HepG2 (cell line): ENCODE data around the gene SIK2.

Source experiments
- BRCA1 ChIP-seq: sonication (generic); formaldehyde crosslinking; IDR thresholded peaks from 2 replicates; pipeline ENCODE4 v1.4.0; 2020; ENCODE audit warnings: missing genetic modification reagents
- NR2F6 ChIP-seq, 2 experiments: IDR thresholded peaks; 2 replicates each; pipeline ENCODE4 v1.6.1; 2016; ENCODE audit warnings: antibody characterized with exemption in 1 of 2, mild to moderate bottlenecking in 1 of 2
- POLR2G ChIP-seq: fragments of 200-400 bp; formaldehyde crosslinking; IDR thresholded peaks from 2 replicates; pipeline ENCODE4 v1.6.1; 2018; ENCODE audit warnings: mild to moderate bottlenecking, low read depth, low read length, moderate library complexity
- PTBP1 ChIP-seq: fragments of 200-400 bp; formaldehyde crosslinking; IDR thresholded peaks from 2 replicates; pipeline ENCODE4 v1.6.1; 2018; ENCODE audit warnings: low read length, low read depth; ENCODE audit not compliant: poor library complexity, severe bottlenecking
- RAD21 ChIP-seq: fragments of 450-650 bp; formaldehyde crosslinking; IDR thresholded peaks from 2 replicates; pipeline ENCODE4 v1.5.0; 2020; ENCODE audit warnings: mild to moderate bottlenecking
- ZBTB7A ChIP-seq: sonication (generic); formaldehyde crosslinking; IDR thresholded peaks from 2 replicates; pipeline ENCODE4 v1.8.0; 2022; ENCODE audit warnings: mild to moderate bottlenecking, missing genetic modification reagents
- ZFX ChIP-seq: sonication (generic); formaldehyde crosslinking; IDR thresholded peaks from 2 replicates; pipeline ENCODE4 v1.4.0; 2020; ENCODE audit warnings: mild to moderate bottlenecking, low read depth, missing genetic modification reagents, moderate library complexity
- ZNF550 ChIP-seq: sonication (generic); formaldehyde crosslinking; IDR thresholded peaks from 2 replicates; pipeline ENCODE4 v1.4.0; 2020; ENCODE audit warnings: mild to moderate bottlenecking, missing genetic modification reagents, borderline replicate concordance
- TF ChIP-seq, protein P1 (sequence below): sonication (generic); formaldehyde crosslinking; IDR thresholded peaks from 2 replicates; pipeline ENCODE4 v1.5.0; 2020; ENCODE audit warnings: mild to moderate bottlenecking, missing genetic modification reagents, moderate library complexity
- TF ChIP-seq, protein P2 (sequence below): sonication (generic); formaldehyde crosslinking; IDR thresholded peaks from 2 replicates; pipeline ENCODE4 v1.4.0; 2020; ENCODE audit warnings: missing genetic modification reagents
- TF ChIP-seq, protein P3 (sequence below): sonication (generic); formaldehyde crosslinking; IDR thresholded peaks from 2 replicates; pipeline ENCODE4 v1.4.0; 2020; ENCODE audit warnings: missing genetic modification reagents, borderline replicate concordance
- TF ChIP-seq, protein P4 (sequence below): IDR thresholded peaks from 2 replicates; pipeline ENCODE4 v1.6.1; 2016
- TF ChIP-seq, protein P5 (sequence below): IDR thresholded peaks from 2 replicates; pipeline ENCODE4 v1.6.1; 2016; ENCODE audit warnings: mild to moderate bottlenecking

DNA sequence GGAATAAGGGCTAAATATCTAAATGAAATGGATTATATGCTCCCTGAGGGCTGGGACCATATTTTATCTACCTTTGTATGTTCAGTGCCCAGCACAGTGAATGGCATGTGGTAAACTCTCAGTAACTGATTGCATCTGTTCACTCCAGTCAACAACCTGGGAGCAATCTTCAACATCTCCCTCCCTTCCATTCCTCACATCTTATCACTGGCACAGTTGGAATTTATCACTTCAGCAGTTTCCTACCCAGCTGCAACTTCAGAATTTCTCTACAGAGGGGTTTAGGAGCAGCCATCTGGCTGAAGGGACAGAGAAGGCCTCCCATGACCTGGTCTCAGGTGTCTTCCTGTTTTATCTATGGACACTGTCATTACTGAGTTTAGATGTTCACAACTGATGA, 9.8 kb upstream of the SIK2 start:
- no peak for TF ChIP-seq RAD21 (CRISPR knock-in tag)
- TF ChIP-seq, protein P1, sequence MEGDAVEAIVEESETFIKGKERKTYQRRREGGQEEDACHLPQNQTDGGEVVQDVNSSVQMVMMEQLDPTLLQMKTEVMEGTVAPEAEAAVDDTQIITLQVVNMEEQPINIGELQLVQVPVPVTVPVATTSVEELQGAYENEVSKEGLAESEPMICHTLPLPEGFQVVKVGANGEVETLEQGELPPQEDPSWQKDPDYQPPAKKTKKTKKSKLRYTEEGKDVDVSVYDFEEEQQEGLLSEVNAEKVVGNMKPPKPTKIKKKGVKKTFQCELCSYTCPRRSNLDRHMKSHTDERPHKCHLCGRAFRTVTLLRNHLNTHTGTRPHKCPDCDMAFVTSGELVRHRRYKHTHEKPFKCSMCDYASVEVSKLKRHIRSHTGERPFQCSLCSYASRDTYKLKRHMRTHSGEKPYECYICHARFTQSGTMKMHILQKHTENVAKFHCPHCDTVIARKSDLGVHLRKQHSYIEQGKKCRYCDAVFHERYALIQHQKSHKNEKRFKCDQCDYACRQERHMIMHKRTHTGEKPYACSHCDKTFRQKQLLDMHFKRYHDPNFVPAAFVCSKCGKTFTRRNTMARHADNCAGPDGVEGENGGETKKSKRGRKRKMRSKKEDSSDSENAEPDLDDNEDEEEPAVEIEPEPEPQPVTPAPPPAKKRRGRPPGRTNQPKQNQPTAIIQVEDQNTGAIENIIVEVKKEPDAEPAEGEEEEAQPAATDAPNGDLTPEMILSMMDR (CRISPR knock-in tag): no peak
- no peak for TF ChIP-seq ZNF550
- TF ChIP-seq, protein P2, sequence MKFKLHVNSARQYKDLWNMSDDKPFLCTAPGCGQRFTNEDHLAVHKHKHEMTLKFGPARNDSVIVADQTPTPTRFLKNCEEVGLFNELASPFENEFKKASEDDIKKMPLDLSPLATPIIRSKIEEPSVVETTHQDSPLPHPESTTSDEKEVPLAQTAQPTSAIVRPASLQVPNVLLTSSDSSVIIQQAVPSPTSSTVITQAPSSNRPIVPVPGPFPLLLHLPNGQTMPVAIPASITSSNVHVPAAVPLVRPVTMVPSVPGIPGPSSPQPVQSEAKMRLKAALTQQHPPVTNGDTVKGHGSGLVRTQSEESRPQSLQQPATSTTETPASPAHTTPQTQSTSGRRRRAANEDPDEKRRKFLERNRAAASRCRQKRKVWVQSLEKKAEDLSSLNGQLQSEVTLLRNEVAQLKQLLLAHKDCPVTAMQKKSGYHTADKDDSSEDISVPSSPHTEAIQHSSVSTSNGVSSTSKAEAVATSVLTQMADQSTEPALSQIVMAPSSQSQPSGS (CRISPR knock-in tag): no peak
- TF ChIP-seq ZBTB7A (CRISPR knock-in tag): no peak
- TF ChIP-seq BRCA1 (CRISPR knock-in tag): no peak
- TF ChIP-seq POLR2G: no peak
- no peak for TF ChIP-seq ZFX (CRISPR knock-in tag)
- no peak for TF ChIP-seq PTBP1
- TF ChIP-seq, protein P3, sequence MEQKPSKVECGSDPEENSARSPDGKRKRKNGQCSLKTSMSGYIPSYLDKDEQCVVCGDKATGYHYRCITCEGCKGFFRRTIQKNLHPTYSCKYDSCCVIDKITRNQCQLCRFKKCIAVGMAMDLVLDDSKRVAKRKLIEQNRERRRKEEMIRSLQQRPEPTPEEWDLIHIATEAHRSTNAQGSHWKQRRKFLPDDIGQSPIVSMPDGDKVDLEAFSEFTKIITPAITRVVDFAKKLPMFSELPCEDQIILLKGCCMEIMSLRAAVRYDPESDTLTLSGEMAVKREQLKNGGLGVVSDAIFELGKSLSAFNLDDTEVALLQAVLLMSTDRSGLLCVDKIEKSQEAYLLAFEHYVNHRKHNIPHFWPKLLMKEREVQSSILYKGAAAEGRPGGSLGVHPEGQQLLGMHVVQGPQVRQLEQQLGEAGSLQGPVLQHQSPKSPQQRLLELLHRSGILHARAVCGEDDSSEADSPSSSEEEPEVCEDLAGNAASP (CRISPR knock-in tag): no peak
- TF ChIP-seq, protein P4, sequence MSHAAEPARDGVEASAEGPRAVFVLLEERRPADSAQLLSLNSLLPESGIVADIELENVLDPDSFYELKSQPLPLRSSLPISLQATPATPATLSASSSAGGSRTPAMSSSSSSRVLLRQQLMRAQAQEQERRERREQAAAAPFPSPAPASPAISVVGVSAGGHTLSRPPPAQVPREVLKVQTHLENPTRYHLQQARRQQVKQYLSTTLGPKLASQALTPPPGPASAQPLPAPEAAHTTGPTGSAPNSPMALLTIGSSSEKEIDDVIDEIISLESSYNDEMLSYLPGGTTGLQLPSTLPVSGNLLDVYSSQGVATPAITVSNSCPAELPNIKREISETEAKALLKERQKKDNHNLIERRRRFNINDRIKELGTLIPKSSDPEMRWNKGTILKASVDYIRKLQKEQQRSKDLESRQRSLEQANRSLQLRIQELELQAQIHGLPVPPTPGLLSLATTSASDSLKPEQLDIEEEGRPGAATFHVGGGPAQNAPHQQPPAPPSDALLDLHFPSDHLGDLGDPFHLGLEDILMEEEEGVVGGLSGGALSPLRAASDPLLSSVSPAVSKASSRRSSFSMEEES (CRISPR knock-in tag): no peak
- TF ChIP-seq, protein P5, sequence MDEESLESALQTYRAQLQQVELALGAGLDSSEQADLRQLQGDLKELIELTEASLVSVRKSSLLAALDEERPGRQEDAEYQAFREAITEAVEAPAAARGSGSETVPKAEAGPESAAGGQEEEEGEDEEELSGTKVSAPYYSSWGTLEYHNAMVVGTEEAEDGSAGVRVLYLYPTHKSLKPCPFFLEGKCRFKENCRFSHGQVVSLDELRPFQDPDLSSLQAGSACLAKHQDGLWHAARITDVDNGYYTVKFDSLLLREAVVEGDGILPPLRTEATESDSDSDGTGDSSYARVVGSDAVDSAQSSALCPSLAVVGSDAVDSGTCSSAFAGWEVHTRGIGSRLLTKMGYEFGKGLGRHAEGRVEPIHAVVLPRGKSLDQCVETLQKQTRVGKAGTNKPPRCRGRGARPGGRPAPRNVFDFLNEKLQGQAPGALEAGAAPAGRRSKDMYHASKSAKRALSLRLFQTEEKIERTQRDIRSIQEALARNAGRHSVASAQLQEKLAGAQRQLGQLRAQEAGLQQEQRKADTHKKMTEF: no peak
- no peak for TF ChIP-seq NR2F6 (IDR thresholded peaks at IDR 0.05)
- TF ChIP-seq NR2F6 (CRISPR knock-in tag; IDR thresholded peaks at IDR 0.05): no peak
